Fibroblast of lung (primary cell): ENCODE results near the gene CCDC33. TPM values are rescaled to one million over a fixed set of nuclear protein-coding genes. Genes with fewer than 3 reads are reported as not detected.

Source experiments
- DNase-seq, 2 donors: peaks; one replicate each; pipeline versions ENCODE4 v3.0.0 to v3.0.0-alpha.2; 2010; ENCODE audit warnings: low read depth in 2 of 2
- H2AFZ ChIP-seq: 2 replicates; pipeline ENCODE4 v1.5.1; 2012; ENCODE audit warnings: low read length, control low read depth, inconsistent platforms
- H3K27ac ChIP-seq: 2 replicates; pipeline ENCODE4 v1.5.1; 2011; ENCODE audit warnings: low read length, control low read depth; ENCODE audit not compliant: insufficient read depth
- H3K27me3 ChIP-seq: 2 replicates; pipeline ENCODE4 v1.5.1; 2011; ENCODE audit warnings: mild to moderate bottlenecking, low read length; ENCODE audit not compliant: control insufficient read depth, insufficient read depth
- H3K36me3 ChIP-seq: 2 replicates; pipeline ENCODE4 v1.5.1; 2011; ENCODE audit warnings: low read length; ENCODE audit not compliant: control insufficient read depth, insufficient read depth
- H3K4me1 ChIP-seq: 2 replicates; pipeline ENCODE4 v1.5.1; 2011; ENCODE audit warnings: low read length; ENCODE audit not compliant: control insufficient read depth, insufficient read depth; ENCODE audit errors: extremely low read depth
- H3K4me2 ChIP-seq: 2 replicates; pipeline ENCODE4 v1.5.1; 2011; ENCODE audit warnings: low read length, control low read depth; ENCODE audit not compliant: insufficient read depth; ENCODE audit errors: extremely low read depth
- H3K4me3 ChIP-seq, 4 experiments: fragments of 200-600 bp in 1 of 4; sonication (generic) in 1 of 4; replicated peaks in 1 of 4; 2 replicates each; pipeline ENCODE4 v1.5.1; 2011 to 2016; ENCODE audit warnings: low read length in 4 of 4, low read depth in 3 of 4, mild to moderate bottlenecking in 3 of 4, control low read depth in 2 of 4, inconsistent platforms in 1 of 4, mixed read lengths in 1 of 4; ENCODE audit not compliant: insufficient read depth in 1 of 4; ENCODE audit errors: control extremely low read depth in 1 of 4
- H3K79me2 ChIP-seq: 2 replicates; pipeline ENCODE4 v1.5.1; 2012; ENCODE audit warnings: mild to moderate bottlenecking, low read length, inconsistent platforms; ENCODE audit not compliant: control insufficient read depth, insufficient read depth
- H3K9ac ChIP-seq: 2 replicates; pipeline ENCODE4 v1.5.1; 2011; ENCODE audit warnings: mild to moderate bottlenecking, low read length, control low read depth; ENCODE audit not compliant: insufficient read depth
- H3K9me3 ChIP-seq: 2 replicates; pipeline ENCODE4 v1.5.1; 2012; ENCODE audit warnings: low read depth, low read length; ENCODE audit not compliant: control insufficient read depth, insufficient read depth
- H4K20me1 ChIP-seq: 2 replicates; pipeline ENCODE4 v1.5.1; 2011; ENCODE audit warnings: low read length; ENCODE audit not compliant: control insufficient read depth, insufficient read depth; ENCODE audit errors: extremely low read depth
- EZH2 ChIP-seq: IDR thresholded peaks from 2 replicates; pipeline ENCODE4 v1.5.1; 2012; ENCODE audit warnings: low read length, control low read depth, mild to moderate bottlenecking; ENCODE audit errors: missing control alignments
- polyA plus RNA-seq, 2 donors: library from polyadenylated mRNA; depleted of rRNA in 1 of 2; stranded (reverse) in 1 of 2; unstranded in 1 of 2; fragments of >200 nt; gene quantifications; 2 replicates each; pipeline ENCODE4 v1.2.1, GENCODE V29; 2011 to 2012; ENCODE audit warnings: missing spikeins in 1 of 2
- total RNA-seq: library from RNA; depleted of rRNA; stranded (reverse); fragments of >200 nt; gene quantifications from 2 replicates; pipeline ENCODE4 v1.2.1, GENCODE V29; 2014
- TF ChIP-seq, protein P1 (sequence below), 2 donors: IDR thresholded peaks in 1 of 2; conservative IDR thresholded peaks in 1 of 2; 1 replicate in 1 of 2; 2 replicates in 1 of 2; pipeline ENCODE4 v1.5.1; 2011 to 2012; ENCODE audit warnings: low read length in 2 of 2, control low read depth in 1 of 2, inconsistent platforms in 1 of 2, low read depth in 1 of 2, mild to moderate bottlenecking in 1 of 2

CCDC33 gene
- total and polyA plus RNA-seq, 2 donors (not counting 1 experiment from before 2014, with no cell fraction given): not detected

GRCh38 chr15:74291101-74292071 lies 55.3 kb downstream of the CCDC33 start:
- DNase-seq: peak; percentile 64 to 85
- H3K4me1 ChIP-seq: no peaks in the 10 kb centered on the region
- no peak overlapping the region for H2AFZ ChIP-seq

DNA sequence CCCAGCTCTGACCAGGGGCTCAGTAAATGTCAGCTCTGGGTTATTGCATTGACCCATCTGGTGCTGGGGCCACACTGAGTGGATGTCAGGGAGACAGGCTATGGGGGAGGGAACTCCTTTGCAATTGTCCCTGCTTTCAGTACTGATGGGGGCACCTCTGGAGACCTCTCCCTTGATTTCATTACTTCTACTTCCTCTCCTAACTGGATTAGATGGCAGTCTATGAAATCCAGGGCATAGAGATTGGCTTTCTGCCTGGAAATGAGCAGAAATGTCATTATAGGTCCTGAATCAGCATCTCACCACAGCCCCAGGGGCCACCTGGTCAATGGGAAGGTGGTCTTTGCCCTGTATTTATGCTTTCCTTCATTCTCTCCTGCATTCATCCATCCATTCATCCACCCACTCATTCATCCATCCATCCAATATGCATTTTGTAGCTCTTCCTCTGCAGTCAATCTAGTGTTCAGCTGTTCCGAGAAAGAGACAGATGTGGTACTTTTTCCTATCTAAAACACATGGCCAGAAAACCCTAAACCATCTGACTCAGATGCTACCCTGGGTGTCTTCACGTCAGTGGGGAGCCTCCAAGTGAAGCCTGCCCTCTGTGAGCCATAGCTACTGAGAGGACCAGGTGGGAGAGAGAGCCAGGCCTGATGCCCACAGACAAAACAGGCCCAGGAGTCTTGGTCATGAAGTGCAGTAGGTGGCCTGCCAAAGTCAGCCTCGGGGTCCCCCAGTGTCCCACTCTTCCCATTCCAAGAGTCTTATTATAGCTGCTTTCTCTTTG lies 57.1 kb downstream of the CCDC33 start:
- Histone ChIP-seq H3K4me2 (no peak overlapping the region), H3K79me2 (no peaks in the 10 kb centered on the region), H3K9me3 (no peaks in the 10 kb centered on the region), H3K9ac (no peak overlapping the region), H3K27ac (no peak overlapping the region), H4K20me1 (no peaks in the 10 kb centered on the region), H3K27me3 (no peaks in the 10 kb centered on the region), H3K36me3 (no peaks in the 10 kb centered on the region), H3K4me3 (no peak overlapping the region), H2AFZ (no peak overlapping the region), H3K4me1 (no peaks in the 10 kb centered on the region)
- no peak for TF ChIP-seq EZH2
- TF ChIP-seq, protein P1, sequence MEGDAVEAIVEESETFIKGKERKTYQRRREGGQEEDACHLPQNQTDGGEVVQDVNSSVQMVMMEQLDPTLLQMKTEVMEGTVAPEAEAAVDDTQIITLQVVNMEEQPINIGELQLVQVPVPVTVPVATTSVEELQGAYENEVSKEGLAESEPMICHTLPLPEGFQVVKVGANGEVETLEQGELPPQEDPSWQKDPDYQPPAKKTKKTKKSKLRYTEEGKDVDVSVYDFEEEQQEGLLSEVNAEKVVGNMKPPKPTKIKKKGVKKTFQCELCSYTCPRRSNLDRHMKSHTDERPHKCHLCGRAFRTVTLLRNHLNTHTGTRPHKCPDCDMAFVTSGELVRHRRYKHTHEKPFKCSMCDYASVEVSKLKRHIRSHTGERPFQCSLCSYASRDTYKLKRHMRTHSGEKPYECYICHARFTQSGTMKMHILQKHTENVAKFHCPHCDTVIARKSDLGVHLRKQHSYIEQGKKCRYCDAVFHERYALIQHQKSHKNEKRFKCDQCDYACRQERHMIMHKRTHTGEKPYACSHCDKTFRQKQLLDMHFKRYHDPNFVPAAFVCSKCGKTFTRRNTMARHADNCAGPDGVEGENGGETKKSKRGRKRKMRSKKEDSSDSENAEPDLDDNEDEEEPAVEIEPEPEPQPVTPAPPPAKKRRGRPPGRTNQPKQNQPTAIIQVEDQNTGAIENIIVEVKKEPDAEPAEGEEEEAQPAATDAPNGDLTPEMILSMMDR (conservative IDR thresholded peaks at IDR 0.05 in 1 of 2, IDR thresholded peaks at IDR 0.05 in 1 of 2; ENCODE audit: low read depth in 1 of 2, low read length in 2 of 2): no peak
- no peak for DNase-seq

More at GRCh38 chr15:74291101-74292071, 55.3 kb downstream of the CCDC33 start:
- no peak overlapping the region for H3K9ac ChIP-seq
- no peak overlapping the region for H3K4me3 ChIP-seq
- no peaks in the 10 kb centered on the region for H3K27me3 ChIP-seq
- H3K79me2 ChIP-seq: no peaks in the 10 kb centered on the region
- no peak overlapping the region for H3K27ac ChIP-seq
- H3K4me2 ChIP-seq: no peak overlapping the region
- no peaks in the 10 kb centered on the region for H4K20me1 ChIP-seq
- TF ChIP-seq, protein P1 (conservative IDR thresholded peaks at IDR 0.05 in 1 of 2, IDR thresholded peaks at IDR 0.05 in 1 of 2; ENCODE audit: low read depth in 1 of 2, low read length in 2 of 2): no peak
- TF ChIP-seq EZH2: no peak
- H3K36me3 ChIP-seq: no peaks in the 10 kb centered on the region
- H3K9me3 ChIP-seq: no peaks in the 10 kb centered on the region

DNA sequence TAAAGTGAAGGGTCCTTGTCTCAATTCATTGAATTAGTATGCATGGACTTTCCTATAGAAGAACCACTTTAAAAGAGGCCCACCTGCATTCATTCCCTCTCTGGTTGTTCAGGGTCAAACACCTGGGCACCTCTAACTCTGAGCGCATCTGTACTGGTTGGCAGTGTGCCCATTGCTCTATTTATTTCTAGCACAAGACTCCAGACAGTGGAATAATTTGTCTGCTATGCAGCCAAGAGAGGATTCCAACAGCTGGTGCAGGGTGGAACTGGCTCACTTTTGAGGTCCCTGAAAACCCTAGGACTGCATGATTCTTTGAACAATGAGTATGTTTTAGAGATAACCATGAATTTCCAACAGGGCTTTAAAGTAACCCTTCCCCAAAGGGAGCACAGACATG lies 57.9 kb downstream of the CCDC33 start:
- Histone ChIP-seq H3K9ac (no peak overlapping the region), H4K20me1 (no peaks in the 10 kb centered on the region), H3K27me3 (peaks cover 2% of the 10 kb centered on the region), H3K79me2 (no peaks in the 10 kb centered on the region), H3K4me3 (no peak overlapping the region), H3K4me1 (no peaks in the 10 kb centered on the region), H3K27ac (no peak overlapping the region), H3K4me2 (no peak overlapping the region), H3K36me3 (no peaks in the 10 kb centered on the region), H3K9me3 (no peaks in the 10 kb centered on the region), H2AFZ (no peak overlapping the region)
- TF ChIP-seq, protein P1 (conservative IDR thresholded peaks at IDR 0.05 in 1 of 2, IDR thresholded peaks at IDR 0.05 in 1 of 2; ENCODE audit: low read depth in 1 of 2, low read length in 2 of 2): no peak
- TF ChIP-seq EZH2: no peak
- no peak for DNase-seq
